Activated CD8-positive, alpha-beta memory T cell treated with anti-CD3 and anti-CD28 coated beads, Interleukin-2, amount 50 U/mL, for 24 hours (primary cell): Measurements from ENCODE around the gene NUAK2.
"Not testable (repeated sequence)": the region's sequence is repeated elsewhere in the genome, so short reads cannot be mapped to it uniquely, and the experiment has no call there.

Source experiments
- DNase-seq: peaks from one replicate; pipeline ENCODE4 v3.0.0-alpha.2; 2020; ENCODE audit errors: extremely low read depth

The NUAK2 gene

DNA sequence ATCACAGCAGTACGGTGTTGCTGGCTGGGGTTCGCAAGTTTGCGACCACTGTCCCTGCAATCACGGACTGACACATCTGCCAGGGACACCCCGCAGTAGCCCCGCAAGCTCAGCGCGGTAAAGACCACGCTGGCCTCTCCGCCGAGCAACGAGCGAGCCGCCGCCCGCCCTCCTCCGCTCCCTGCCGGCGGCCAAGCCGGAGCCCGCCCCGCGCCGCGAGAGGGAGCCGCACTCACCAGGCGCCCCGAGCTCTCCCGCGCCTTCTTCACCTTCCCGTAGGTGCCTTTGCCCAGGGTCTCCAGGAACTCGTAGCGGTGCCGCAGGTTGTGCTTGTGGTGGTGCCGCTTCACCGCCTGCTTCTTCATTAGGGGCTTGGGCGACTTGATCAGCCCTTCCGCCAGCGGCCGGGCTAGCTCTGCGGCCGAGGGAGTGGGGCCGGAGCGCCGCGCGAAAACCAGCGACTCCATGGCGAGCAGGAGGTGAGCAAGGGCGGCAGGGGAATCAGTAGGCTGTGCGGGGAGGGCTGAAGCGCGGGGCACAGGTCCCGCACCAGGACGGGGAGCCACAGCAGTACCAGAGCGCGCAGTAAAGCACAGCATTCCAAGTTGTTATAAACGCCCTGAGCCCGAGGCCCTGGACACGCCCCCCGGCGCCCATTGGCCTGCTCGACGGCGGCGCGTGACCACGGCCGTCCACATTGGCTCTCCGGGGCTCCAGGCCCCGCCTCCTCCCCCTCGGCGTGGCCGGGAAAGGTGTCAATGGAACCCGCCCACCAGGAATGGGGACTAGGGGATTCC lies at the start of gene NUAK2:
TSS of gene NUAK2 (minus strand) at position 584 of the 797 bp plus-strand sequence. CDS start at position 467, 117 bp downstream.
- peak; percentile 60 for DNase-seq

DNA sequence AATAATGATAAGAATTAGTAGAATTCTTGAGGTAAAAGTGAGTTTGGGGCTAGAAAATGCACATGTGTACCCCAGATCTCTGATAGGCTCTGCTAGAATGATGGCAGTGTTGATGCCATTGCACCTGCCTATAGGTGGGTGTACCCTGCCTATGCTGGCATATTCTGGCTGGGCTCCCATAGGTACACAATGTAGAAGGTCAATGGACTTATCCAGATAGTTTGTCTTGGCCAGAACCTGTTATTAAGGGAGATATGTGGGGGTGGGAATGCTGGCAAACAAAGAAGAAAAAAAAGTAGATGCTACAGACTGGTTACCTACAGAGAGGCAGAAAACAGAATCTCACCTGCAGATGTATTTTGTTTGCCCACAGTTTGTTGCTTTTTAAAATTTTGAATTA lies 49.2 kb upstream of the NUAK2 start:
- no peak for DNase-seq

- DNase-seq: no peak
Measured at GRCh38 chr1:205369701-205370123, 48.2 kb upstream of the NUAK2 start.

DNA sequence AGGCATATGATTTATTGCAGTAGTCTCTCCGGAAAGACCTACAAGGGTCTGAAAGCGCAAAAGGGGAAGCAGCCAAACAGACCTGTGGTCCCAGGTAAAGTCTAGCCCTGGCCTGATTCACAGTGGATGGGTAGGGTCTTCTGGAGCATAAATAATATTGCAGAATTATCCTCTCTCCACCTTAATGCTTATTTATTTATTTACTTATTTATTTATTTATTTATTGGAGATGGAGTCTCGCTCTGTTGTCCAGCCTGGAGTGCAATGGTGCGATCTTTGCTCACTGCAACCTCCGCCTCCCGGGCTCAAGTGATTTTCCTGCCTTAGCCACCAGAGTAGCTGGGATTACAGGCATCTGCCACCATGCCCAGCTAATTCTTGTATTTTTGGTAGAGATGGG lies 46.9 kb upstream of the NUAK2 start:
- DNase-seq: no peak

DNA sequence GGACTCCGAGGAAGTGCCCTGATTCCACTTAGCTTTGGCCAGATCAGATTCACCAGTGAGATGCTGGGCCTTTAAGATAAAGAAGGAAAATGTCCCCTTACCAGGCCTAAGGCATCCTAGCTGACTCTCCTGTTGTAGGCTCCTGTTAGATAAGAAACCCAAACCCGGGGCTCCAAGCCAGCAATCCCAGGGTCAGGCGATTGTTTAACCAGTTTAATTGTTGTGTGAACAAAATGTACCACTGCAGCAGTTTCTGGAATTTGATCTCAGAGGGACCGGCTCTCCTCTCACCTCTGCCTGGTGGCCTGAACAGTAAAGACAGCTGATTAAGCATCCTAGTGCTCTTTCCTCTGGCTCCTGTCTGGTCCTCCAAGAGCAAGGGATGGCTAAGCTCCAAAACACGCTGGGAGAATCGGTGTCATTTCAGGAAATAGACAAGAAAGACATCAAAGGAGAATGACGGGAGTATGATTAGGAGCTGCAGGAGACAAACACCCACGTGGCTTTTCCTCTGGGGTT lies 44.5 kb upstream of the NUAK2 start:
- no peak for DNase-seq

DNA sequence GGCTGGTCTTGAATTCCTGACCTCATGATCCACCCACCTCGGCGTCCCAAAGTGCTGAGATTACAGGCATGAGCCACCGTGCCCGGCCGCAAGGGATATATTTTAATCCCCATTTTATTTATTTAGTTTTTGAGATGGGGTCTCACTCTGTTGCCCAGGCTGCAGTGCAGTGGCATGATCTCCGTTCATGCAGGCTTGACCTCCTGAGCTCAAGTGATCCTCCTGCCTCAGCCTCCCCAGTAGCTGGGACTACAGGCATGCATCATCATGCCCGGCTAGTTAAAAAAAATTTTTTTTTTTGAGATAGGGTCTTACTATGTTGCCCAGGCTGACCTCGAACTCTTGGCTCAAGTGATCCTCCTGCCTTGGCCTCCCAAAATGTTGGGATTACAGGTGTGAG lies 43.5 kb upstream of the NUAK2 start:
- not testable (repeated sequence) for DNase-seq

DNA sequence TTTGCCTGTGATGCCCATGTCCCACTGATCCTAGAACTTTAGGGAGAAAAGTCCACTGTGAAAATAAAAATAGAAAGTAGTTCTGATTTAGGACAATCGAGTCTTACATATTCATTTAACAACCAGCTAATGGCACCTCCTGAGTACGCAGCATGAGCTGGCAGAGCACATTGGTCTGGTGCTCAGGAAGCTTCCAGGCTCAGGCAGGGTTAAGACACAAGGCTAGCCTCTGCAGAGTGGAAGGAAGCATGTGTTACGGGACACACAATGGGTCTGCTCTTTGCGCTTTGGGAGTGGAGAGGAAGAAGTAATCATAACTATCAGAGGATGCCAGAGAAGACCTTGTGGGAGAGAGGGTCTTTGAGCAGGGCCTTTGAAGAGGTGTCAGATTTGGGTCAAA lies 39.3 kb upstream of the NUAK2 start:
- DNase-seq: no peak

GRCh38 chr1:205359771-205360565 lies 38.4 kb upstream of the NUAK2 start:
- DNase-seq: no peak

GRCh38 chr1:205358579-205358978 lies 37.0 kb upstream of the NUAK2 start:
- DNase-seq: no peak

DNA sequence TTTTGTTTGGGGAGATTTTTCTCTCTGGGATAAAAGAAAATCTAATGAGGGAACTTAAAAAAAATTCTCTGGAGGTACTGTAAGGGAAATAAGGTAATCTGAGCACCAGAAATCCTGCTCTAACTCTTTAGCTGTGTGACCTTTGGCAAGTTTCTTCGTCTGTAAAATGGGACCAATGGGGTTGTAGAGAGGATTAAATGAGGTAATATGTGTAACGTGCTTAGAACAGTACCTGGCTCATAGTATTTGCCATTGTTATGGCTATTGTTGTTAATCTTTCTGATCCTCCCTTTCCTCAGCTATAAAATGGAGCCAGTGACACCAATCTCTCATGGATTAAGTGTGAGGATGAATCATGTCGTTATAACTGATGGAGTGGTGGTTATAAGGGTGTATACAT lies 36.0 kb upstream of the NUAK2 start:
- DNase-seq: no peak

DNA sequence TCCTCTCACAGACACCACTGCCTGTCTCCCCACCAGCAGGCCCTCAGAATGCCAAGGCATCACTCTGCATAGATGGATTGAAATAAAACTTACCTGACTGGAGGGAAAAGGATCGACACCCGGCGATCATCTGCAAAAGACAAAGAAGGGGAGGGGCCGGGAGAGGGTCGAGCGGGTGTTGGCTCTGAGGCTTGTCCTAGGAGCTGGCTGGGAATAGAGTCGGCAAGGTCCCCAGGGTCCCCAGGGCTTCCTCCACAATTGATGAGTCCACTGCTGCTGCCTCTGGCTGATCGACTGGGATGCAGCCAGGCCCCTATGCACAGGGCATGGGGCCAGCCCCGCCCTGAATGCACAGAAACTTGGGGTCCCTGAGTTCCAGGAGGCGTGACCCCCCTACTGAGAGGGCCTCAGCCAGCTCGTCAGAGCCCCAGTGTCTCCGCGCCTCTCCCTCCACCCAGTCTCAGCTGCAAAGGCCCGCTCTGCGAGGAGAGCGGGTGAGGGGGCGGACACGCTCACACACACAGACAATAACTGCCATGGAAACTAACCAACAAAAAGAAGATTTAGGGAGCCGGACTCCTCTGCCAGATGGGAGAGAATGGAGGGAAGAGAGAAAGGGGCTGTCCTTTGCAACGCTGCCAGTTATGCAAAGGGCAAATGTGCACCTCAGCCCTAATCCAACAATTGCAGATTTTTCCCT lies 35.0 kb upstream of the NUAK2 start, which contains the start of gene KLHDC8A:
TSS of gene KLHDC8A (minus strand) at position 483 of the 700 bp plus-strand sequence. CDS start 13,318 bp downstream, outside the sequence.
- DNase-seq: no peak

DNA sequence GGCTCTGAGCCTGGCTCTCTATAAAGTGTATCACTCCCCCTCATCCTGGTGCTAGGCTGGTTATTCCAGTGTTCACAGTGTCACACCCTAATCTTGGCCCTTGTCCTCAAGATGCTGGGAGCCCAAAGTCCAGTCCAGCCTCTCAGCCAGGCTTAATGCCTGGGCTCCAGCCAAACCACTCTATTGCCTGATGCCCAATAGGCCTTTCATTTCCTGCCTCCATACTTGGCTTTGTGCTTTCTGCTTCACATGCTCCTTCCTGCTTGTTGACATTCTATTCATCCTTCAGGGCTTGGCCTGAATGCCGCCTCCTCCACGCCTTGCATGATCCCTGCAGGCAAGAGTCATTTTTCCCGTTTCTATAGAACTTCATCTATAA lies 33.5 kb upstream of the NUAK2 start:
- DNase-seq: no peak

- peak; percentile 18 for DNase-seq
Measured at GRCh38 chr1:205354259-205355074, 32.9 kb upstream of the NUAK2 start.

GRCh38 chr1:205353612-205354011 lies 32.1 kb upstream of the NUAK2 start:
- no peak for DNase-seq

DNA sequence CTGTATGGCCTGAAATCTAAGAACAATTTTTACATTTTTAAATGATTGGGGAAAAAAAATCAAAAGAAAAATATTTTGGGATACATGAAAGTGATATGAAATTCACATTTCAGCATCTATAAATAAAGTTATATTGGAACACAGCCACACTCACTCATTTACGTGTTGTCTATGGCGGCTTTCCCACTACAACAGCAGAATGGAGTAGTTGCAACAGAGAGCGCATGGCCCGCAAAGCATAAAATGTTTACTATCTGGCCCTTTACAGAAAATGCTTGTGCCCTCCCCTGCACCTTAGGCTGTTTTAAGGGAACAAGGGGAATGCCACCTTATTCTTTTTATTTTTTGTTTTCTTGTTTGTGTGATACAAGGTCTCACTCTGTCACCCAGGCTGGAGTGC lies 31.6 kb upstream of the NUAK2 start:
- DNase-seq: no peak

- DNase-seq: no peak
Measured at GRCh38 chr1:205351984-205352713, 30.6 kb upstream of the NUAK2 start.

- no peak for DNase-seq
Measured at GRCh38 chr1:205350691-205351141, 29.2 kb upstream of the NUAK2 start.

GRCh38 chr1:205350124-205350523 lies 28.6 kb upstream of the NUAK2 start:
- no peak for DNase-seq

DNA sequence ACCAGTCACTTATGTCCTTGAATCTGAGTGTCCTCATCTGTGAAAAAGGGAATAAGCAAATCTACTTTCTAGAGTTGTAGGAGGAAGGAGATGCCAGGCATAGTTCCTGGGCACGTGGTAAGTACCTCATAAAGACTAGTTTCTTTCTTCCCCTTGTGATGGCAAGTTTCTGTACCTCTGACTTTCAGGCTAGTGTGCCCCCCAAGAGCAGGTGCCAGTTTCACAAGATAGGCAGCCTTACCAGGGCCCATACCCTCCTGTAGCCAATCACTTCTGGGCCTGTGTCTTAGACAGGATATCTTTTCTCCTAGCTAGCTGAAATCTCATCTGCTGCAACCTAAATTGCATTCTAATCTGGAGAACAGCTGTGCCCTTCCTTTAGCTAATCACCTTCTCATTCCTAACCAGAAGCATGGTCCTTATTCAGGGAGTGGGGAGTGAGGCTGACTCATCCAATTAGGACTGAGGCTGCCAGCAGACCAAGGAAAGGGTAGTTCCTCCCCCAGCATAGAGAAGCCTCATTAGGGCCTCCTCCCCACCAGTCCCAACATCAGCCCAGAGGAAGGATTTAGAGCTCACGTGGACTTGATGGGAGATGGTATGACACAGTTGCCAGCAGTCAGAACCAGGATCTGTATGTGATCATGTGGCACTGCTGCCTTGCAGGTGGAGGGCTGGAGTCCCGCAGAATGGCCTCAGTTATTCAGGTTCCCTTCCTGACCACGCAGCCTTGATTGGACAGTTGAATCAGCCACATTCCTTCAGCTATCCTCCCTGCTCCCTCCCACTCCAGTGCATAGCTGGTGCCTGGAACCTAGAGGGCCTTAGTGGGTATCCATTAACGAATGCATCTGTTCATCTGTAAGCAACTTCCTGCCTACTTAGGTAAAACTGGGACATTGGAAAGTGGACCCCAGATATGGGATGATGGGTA lies 27.3 kb upstream of the NUAK2 start:
- no peak for DNase-seq
